Prostate gland (tissue), 2 donors: ENCODE measurements around the gene ABCG5.

Experiments
- POLR2A ChIP-seq: fragments of 450-650 bp; IDR thresholded peaks from one replicate; pipeline ENCODE4 v1.6.1; 2016; ENCODE audit warnings: antibody characterized with exemption, mild to moderate bottlenecking
- POLR2AphosphoS5 ChIP-seq: sonication (generic); formaldehyde crosslinking; IDR thresholded peaks from one replicate; pipeline ENCODE4 v1.6.1; 2017; ENCODE audit warnings: antibody characterized with exemption
- TF ChIP-seq, protein P1 (sequence below), 4 experiments: fragments of 200-600 bp in 2 of 4; fragments of 450-650 bp in 2 of 4; sonication (generic) in 2 of 4; IDR thresholded peaks; 1 replicate in 3 of 4; 2 replicates in 1 of 4; pipeline ENCODE4 v1.5.1; 2016 to 2019; ENCODE audit warnings: antibody characterized with exemption in 4 of 4, mild to moderate bottlenecking in 2 of 4, moderate library complexity in 2 of 4

DNA sequence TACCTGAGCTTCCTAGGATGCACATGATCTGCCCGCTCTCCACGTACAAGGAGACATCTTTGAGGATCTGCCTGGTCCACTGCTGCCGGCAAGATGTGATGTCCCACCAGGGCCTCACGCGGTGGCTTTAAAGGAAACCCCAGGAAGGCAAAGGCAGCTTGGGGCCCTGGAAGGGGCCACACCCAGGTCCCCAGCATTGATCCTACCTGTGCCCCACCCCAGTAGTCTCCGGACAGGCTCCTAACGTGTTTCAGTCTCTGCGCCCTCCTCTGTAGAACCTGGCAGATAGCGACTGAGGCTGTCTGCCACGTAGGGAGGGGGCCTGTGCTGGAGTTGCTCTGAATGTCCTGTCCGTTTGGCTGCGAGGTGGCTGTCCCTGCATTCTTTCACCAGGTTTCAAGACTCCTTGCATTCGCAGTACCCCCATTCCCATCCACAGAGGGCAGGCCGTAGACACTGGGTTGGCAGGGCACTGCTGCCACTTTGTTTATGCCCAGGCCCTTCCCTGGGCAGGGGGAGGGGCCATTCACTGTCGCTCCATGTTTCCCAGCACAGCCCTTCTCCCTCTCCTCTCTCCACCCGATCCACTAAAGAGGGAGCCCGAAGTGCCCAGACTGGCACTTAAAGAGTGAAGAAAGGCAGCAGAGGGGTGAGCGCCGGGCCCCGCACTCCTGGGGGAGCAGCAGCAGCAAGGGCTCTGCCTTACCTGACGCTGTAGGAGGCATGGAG is 644 bp downstream of the ABCG5 start:
- TF ChIP-seq POLR2AphosphoS5 (no peak), POLR2A (no peak)
- TF ChIP-seq, protein P1, sequence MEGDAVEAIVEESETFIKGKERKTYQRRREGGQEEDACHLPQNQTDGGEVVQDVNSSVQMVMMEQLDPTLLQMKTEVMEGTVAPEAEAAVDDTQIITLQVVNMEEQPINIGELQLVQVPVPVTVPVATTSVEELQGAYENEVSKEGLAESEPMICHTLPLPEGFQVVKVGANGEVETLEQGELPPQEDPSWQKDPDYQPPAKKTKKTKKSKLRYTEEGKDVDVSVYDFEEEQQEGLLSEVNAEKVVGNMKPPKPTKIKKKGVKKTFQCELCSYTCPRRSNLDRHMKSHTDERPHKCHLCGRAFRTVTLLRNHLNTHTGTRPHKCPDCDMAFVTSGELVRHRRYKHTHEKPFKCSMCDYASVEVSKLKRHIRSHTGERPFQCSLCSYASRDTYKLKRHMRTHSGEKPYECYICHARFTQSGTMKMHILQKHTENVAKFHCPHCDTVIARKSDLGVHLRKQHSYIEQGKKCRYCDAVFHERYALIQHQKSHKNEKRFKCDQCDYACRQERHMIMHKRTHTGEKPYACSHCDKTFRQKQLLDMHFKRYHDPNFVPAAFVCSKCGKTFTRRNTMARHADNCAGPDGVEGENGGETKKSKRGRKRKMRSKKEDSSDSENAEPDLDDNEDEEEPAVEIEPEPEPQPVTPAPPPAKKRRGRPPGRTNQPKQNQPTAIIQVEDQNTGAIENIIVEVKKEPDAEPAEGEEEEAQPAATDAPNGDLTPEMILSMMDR (IDR thresholded peaks at IDR 0.05) = no peak
